Loucy (cell line): Measurements from ENCODE around the gene EML1.

Source experiments
- H2AFZ ChIP-seq: fragments of 200-600 bp; sonication (generic); 2 replicates; pipeline ENCODE4 v1.6.0; 2016; ENCODE audit warnings: antibody characterized with exemption, mild to moderate bottlenecking, low read length, moderate library complexity
- H3F3A ChIP-seq: fragments of 200-600 bp; 2 replicates; pipeline ENCODE4 v1.6.0; 2016; ENCODE audit warnings: antibody characterized with exemption, low read depth, mild to moderate bottlenecking
- H3K27me3 ChIP-seq: fragments of 200-600 bp; sonication (generic); 2 replicates; pipeline ENCODE4 v1.6.1; 2014; ENCODE audit warnings: low read length, mild to moderate bottlenecking; ENCODE audit not compliant: insufficient read depth, poor library complexity, severe bottlenecking
- H3K36me3 ChIP-seq: fragments of 200-600 bp; sonication (generic); 2 replicates; pipeline ENCODE4 v1.6.1; 2016; ENCODE audit warnings: low read length; ENCODE audit not compliant: insufficient read depth
- H3K4me1 ChIP-seq: fragments of 200-600 bp; sonication (generic); 2 replicates; pipeline ENCODE4 v1.5.1; 2014; ENCODE audit warnings: low read length, mild to moderate bottlenecking; ENCODE audit not compliant: insufficient read depth, poor library complexity, severe bottlenecking
- H3K4me2 ChIP-seq: fragments of 200-600 bp; sonication (generic); 2 replicates; pipeline ENCODE4 v1.6.0; 2014; ENCODE audit warnings: antibody characterized with exemption, low read length, low read depth, mild to moderate bottlenecking; ENCODE audit not compliant: poor library complexity, severe bottlenecking
- H3K4me3 ChIP-seq: fragments of 200-600 bp; sonication (generic); 2 replicates; pipeline ENCODE4 v1.5.1; 2014; ENCODE audit warnings: low read length, mild to moderate bottlenecking, mixed read lengths; ENCODE audit not compliant: poor library complexity, severe bottlenecking
- H3K79me2 ChIP-seq: fragments of 200-600 bp; sonication (generic); 2 replicates; pipeline ENCODE4 v1.6.1; 2014; ENCODE audit warnings: low read length; ENCODE audit not compliant: insufficient read depth
- H3K9ac ChIP-seq: fragments of 200-600 bp; sonication (generic); 2 replicates; pipeline ENCODE4 v1.6.0; 2014; ENCODE audit warnings: mild to moderate bottlenecking, low read depth, low read length, moderate library complexity; ENCODE audit not compliant: poor library complexity, severe bottlenecking
- H3K9me2 ChIP-seq: fragments of 200-600 bp; sonication (generic); replicated peaks from 2 replicates; pipeline ENCODE4 v1.6.1; 2016; ENCODE audit warnings: low read depth, low read length, mixed read lengths
- H3K9me3 ChIP-seq: fragments of 200-600 bp; sonication (generic); 2 replicates; pipeline ENCODE4 v1.6.1; 2014; ENCODE audit warnings: mild to moderate bottlenecking, antibody characterized with exemption, low read length, low read depth; ENCODE audit not compliant: insufficient read depth
- H4K20me1 ChIP-seq: fragments of 200-600 bp; sonication (generic); 2 replicates; pipeline ENCODE4 v1.6.0; 2014; ENCODE audit warnings: antibody characterized with exemption, low read length, mild to moderate bottlenecking; ENCODE audit not compliant: insufficient read depth, poor library complexity, severe bottlenecking
- CTCF ChIP-seq: fragments of 200-600 bp; sonication (generic); conservative IDR thresholded peaks from 2 replicates; pipeline ENCODE4 v1.5.1; 2014; ENCODE audit warnings: mild to moderate bottlenecking, antibody characterized with exemption, low read length
- EZH2phosphoT487 ChIP-seq: fragments of 200-600 bp; IDR thresholded peaks from 2 replicates; pipeline ENCODE4 v1.6.1; 2018; ENCODE audit warnings: antibody characterized with exemption, mild to moderate bottlenecking, moderate library complexity, borderline replicate concordance

EML1 gene

GRCh38 chr14:99831303-99831702 is 38.1 kb downstream of the EML1 start:
- Histone ChIP-seq H3K9me2 (no peaks in the 10 kb centered on the region), H3K9ac (no peak overlapping the region), H3F3A (no peaks in the 10 kb centered on the region), H3K4me2 (no peak overlapping the region), H3K4me3 (no peak overlapping the region), H3K27me3 (peaks cover 94% of the 10 kb centered on the region), H3K4me1 (no peaks in the 10 kb centered on the region), H4K20me1 (no peaks in the 10 kb centered on the region), H3K79me2 (no peaks in the 10 kb centered on the region), H2AFZ (no peak overlapping the region), H3K36me3 (no peaks in the 10 kb centered on the region), H3K9me3 (no peaks in the 10 kb centered on the region)
- no peak for TF ChIP-seq EZH2phosphoT487
- TF ChIP-seq CTCF: no peak

GRCh38 chr14:99831903-99832685 is 38.9 kb downstream of the EML1 start:
- H3K9ac ChIP-seq: no peak overlapping the region
- TF ChIP-seq EZH2phosphoT487 (no peak), CTCF (no peak)
- H3K4me3 ChIP-seq: no peak overlapping the region
- no peaks in the 10 kb centered on the region for H3K79me2 ChIP-seq
- no peaks in the 10 kb centered on the region for H3K36me3 ChIP-seq
- H3K27me3 ChIP-seq: peaks cover 94% of the 10 kb centered on the region
- H4K20me1 ChIP-seq: no peaks in the 10 kb centered on the region
- no peak overlapping the region for H2AFZ ChIP-seq
- no peaks in the 10 kb centered on the region for H3K9me2 ChIP-seq
- no peak overlapping the region for H3K4me2 ChIP-seq
- H3K9me3 ChIP-seq: no peaks in the 10 kb centered on the region
- no peaks in the 10 kb centered on the region for H3K4me1 ChIP-seq
- no peaks in the 10 kb centered on the region for H3F3A ChIP-seq

- Histone ChIP-seq H3K4me1 (no peaks in the 10 kb centered on the region), H3F3A (no peaks in the 10 kb centered on the region), H3K79me2 (no peaks in the 10 kb centered on the region)
These were observed 44.6 kb downstream of the EML1 start for GRCh38 chr14:99837822-99838221.

More at GRCh38 chr14:99837822-99838221, 44.6 kb downstream of the EML1 start:
- H3K9ac ChIP-seq: no peak overlapping the region
- H3K36me3 ChIP-seq: no peaks in the 10 kb centered on the region
- H3K9me2 ChIP-seq: no peaks in the 10 kb centered on the region
- TF ChIP-seq CTCF (no peak), EZH2phosphoT487 (no peak)
- H3K9me3 ChIP-seq: no peaks in the 10 kb centered on the region
- no peak overlapping the region for H3K4me2 ChIP-seq
- no peak overlapping the region for H3K4me3 ChIP-seq
- no peaks in the 10 kb centered on the region for H4K20me1 ChIP-seq
- H2AFZ ChIP-seq: no peak overlapping the region
- H3K27me3 ChIP-seq: peaks cover 85% of the 10 kb centered on the region
